AG04450 (cell line): ENCODE measurements around the gene AMBRA1. TPM values are rescaled to one million over a fixed set of nuclear protein-coding genes. Genes with fewer than 3 reads are reported as not detected.

Experiments
- CTCF ChIA-PET: fragments of 300-600, 350-600 bp; formaldehyde crosslinking; extraction: SDS; loops from one replicate; lab custom pipeline; 2022; ENCODE audit warnings: antibody characterized with exemption, inconsistent platforms; lab: Charles Lee
- POLR2A ChIA-PET: fragments of 350-600 bp; formaldehyde crosslinking; extraction: SDS; loops from one replicate; lab custom pipeline; 2021; ENCODE audit warnings: antibody characterized with exemption, inconsistent platforms; lab: Yijun Ruan, JAX
- DNase-seq: peaks from one replicate; pipeline ENCODE4 v3.0.0-alpha.2; 2011; ENCODE audit warnings: low read depth, low spot score
- H3K27ac ChIP-seq: one replicate; pipeline ENCODE4 v1.5.1; 2012; ENCODE audit warnings: low read depth, low read length, control low read depth
- H3K27me3 ChIP-seq: one replicate; pipeline ENCODE4 v1.6.0; 2012; ENCODE audit warnings: low read length; ENCODE audit not compliant: control insufficient read depth, insufficient read depth
- H3K4me3 ChIP-seq: 2 replicates; pipeline ENCODE4 v1.5.1; 2011; ENCODE audit warnings: mild to moderate bottlenecking, low read depth, low read length, control low read depth
- H3K9me3 ChIP-seq: 2 replicates; pipeline ENCODE4 v1.5.1; 2012; ENCODE audit warnings: low read length; ENCODE audit not compliant: control insufficient read depth, insufficient read depth
- CTCF ChIP-seq: IDR thresholded peaks from 2 replicates; pipeline ENCODE4 v1.5.1; 2011; ENCODE audit warnings: low read depth, low read length, control low read depth, inconsistent platforms
- polyA plus RNA-seq: library from polyadenylated mRNA; depleted of rRNA; stranded (reverse); fragments of >200 nt; gene quantifications from 2 replicates; pipeline ENCODE4 v1.2.3, GENCODE V29; 2011

The AMBRA1 gene
- polyA plus RNA-seq, 1 experiment, result 12.8 TPM

- Histone ChIP-seq H3K27ac (no peak overlapping the region), H3K4me3 (no peak overlapping the region), H3K27me3 (no peaks in the 10 kb centered on the region), H3K9me3 (no peaks in the 10 kb centered on the region; the same call in 1 of the 2 replicates)
- DNase-seq, result peak; percentile 46
- CTCF ChIA-PET, result interaction anchor here (0.6 to 2.9 kb wide), 9 partner anchors 11 to 131 kb away, joined by 3 to 26 read pairs (median 10); partner anchors contain the start of gene DGKZ
- peak; percentile 92 for TF ChIP-seq CTCF
- POLR2A ChIA-PET, result no interaction called here
Measured at GRCh38 chr11:46369458-46370152, 224.2 kb downstream of the AMBRA1 start.

- Histone ChIP-seq H3K9me3 (no peaks in the 10 kb centered on the region; the same call in 1 of the 2 replicates), H3K27me3 (no peaks in the 10 kb centered on the region), H3K27ac (no peak overlapping the region), H3K4me3 (no peak overlapping the region)
- no peak for TF ChIP-seq CTCF
- DNase-seq, result no peak
- POLR2A ChIA-PET, result no interaction called here
- CTCF ChIA-PET, result interaction anchor here (0.6 to 2.9 kb wide), 16 partner anchors 9 to 277 kb away, joined by 3 to 26 read pairs (median 4); partner anchors contain the start of gene DGKZ
Measured at GRCh38 chr11:46367916-46368267, 225.9 kb downstream of the AMBRA1 start.

DNA sequence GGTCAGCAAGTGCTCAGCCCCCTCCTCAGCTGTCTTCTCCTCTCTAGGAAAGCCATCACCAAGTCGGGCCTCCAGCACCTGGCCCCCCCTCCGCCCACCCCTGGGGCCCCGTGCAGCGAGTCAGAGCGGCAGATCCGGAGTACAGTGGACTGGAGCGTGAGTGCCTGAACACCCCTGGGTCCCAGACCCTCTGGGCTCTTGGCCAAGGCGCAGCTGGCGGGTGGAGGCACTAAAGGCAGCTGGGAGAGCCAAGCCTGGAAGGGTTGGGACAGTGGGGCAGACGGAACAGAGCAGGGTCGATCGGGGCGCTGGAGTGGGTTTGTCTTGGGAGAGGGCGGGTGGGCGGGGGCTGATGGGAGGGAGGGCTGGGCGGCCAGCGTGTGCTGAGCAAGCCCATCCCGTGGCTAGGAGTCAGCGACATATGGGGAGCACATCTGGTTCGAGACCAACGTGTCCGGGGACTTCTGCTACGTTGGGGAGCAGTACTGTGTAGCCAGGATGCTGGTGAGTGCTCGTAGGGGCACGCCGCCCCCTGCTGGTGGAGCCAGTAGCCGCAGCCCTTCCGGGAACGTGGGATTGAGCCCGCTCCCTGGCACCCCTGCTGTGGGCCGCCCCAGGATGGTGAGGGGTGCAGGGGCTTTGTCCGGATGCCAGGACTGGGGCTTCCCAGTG is 226.4 kb downstream of the AMBRA1 start:
- CTCF ChIA-PET, result interaction anchor here (0.5 to 2.2 kb wide), 21 partner anchors 8 to 276 kb away, joined by 3 to 26 read pairs (median 3); partner anchors contain the start of gene DGKZ
- DNase-seq, result no peak
- no peak overlapping the region for H3K4me3 ChIP-seq
- no peaks in the 10 kb centered on the region for H3K27me3 ChIP-seq
- POLR2A ChIA-PET, result no interaction called here
- H3K9me3 ChIP-seq, result no peaks in the 10 kb centered on the region; the same call in 1 of the 2 replicates
- H3K27ac ChIP-seq, result no peak overlapping the region
- peak; percentile 77 for TF ChIP-seq CTCF

DNA sequence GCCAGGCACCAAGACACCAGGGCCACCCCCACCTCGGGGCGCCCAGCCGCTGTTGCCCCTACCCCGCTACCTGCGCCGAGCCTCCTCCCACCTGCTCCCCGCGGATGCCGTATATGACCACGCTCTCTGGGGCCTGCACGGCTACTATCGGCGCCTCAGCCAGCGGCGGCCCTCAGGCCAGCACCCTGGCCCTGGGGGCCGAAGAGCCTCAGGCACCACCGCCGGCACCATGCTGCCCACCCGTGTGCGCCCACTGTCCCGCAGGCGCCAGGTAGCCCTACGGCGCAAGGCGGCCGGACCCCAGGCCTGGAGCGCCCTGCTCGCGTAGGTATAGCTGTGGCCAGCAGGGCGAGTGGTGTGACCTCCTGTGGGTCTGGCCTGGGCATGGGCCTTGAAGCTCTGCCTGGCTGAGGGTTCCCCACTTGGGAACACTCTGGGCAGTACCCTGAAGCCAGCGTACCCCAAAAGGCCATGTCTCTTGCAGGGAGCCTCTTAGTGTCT is 227.1 kb downstream of the AMBRA1 start:
- DNase-seq, result no peak
- ChIA-PET POLR2A (no interaction called here), CTCF (interaction anchor here (0.5 to 1.8 kb wide), 9 partner anchors 8 to 212 kb away, joined by 3 to 6 read pairs (median 3); no protein-coding TSS in a partner anchor)
- H3K27ac ChIP-seq, result no peak overlapping the region
- TF ChIP-seq CTCF, result no peak
- H3K4me3 ChIP-seq, result no peak overlapping the region
- no peaks in the 10 kb centered on the region; the same call in 1 of the 2 replicates for H3K9me3 ChIP-seq
- H3K27me3 ChIP-seq, result no peaks in the 10 kb centered on the region

DNA sequence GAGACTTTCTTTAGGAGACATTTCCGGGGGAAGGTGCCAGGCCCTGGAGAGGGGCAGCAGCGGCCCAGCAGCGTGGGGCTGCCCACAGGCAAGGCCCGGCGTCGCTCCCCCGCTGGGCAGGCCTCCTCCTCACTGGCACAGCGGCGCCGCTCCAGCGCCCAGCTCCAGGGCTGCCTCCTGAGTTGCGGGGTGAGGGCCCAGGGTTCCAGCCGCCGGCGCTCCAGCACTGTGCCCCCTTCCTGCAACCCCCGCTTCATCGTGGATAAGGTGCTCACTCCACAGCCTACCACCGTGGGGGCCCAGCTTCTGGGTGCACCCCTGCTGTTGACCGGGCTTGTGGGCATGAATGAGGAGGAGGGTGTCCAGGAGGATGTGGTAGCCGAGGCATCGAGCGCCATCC is 227.6 kb downstream of the AMBRA1 start:
- CTCF ChIA-PET, result interaction anchor here (1.0 to 1.2 kb wide), 4 partner anchors 8 to 71 kb away, joined by 3 read pairs; no protein-coding TSS in a partner anchor

More for the DNA sequence above, 227.6 kb downstream of the AMBRA1 start:
- TF ChIP-seq CTCF, result no peak
- Histone ChIP-seq H3K27ac (no peak overlapping the region), H3K4me3 (no peak overlapping the region), H3K9me3 (no peaks in the 10 kb centered on the region; the same call in 1 of the 2 replicates), H3K27me3 (no peaks in the 10 kb centered on the region)
- no peak for DNase-seq
- POLR2A ChIA-PET, result interaction anchor here (0.7 kb wide), 1 partner anchor 84 kb away, joined by 4 read pairs; no protein-coding TSS in a partner anchor
